Astrocyte of the hippocampus (primary cell): ENCODE results near the gene EIF2B2.
A peak's percentile ranks its signal among the peaks of the same experiment; 100 is the strongest.

ENCODE experiments used
- DNase-seq: peaks from one replicate; pipeline ENCODE4 v3.0.0; 2011; ENCODE audit warnings: low read depth, low spot score

EIF2B2 gene

DNA sequence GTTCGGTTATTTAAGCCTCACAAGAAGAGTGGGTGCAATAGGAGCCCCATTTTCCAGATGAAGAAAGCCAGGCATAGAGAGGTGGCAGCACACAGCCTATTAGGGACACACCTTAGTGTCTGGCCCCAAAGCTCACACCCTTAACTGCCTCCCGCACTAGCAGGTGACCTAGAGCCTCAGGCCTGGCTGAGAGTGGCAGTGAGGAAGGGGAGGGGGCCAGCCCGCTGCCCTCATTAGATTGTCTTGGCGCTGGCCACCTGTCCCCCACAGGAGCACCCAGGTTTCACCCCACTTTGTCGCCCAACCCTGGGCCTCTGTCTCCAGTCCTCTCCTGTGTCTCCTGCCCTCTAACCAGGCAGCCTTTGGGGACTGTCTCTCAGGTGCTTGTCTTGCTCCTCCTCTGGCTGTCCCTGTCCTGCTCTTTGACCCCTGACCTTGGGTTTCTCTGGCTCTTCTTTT lies 28.8 kb upstream of the EIF2B2 start:
- no peak for DNase-seq

DNA sequence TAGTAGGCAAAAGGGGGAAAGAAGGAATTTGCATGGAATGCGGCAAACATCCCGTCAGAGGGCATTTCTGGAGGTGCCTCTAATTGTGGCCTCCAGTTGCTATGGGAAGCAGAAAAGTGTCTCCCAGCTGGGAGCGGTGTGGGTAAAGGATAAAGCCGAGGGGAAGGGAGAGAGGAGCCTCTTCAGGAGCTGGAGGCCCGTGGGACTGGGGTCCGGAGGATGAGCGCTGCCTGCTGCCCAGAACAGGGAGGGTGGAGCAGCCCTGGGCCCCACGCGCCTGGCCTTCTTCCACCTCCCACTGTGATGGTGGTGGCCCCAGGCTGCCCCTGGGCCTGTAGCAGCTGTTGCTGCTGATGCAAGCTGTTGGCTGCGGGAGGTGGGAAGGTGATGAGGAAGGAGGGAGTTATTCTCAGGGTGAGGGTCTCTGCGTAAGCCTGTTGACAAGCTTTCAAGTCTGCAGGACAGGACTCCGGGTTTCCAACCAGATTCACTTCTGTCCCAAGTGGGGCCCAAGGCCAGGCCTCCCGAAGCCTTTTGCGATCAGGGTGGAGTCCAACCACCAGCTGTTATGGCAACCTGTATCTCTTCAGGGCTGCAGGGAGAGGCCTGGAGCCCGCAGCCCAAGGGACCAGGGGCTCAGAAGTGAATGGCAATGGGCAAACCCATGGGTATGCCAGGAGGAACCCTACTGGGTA lies 28.2 kb upstream of the EIF2B2 start:
- DNase-seq, result no peak

DNA sequence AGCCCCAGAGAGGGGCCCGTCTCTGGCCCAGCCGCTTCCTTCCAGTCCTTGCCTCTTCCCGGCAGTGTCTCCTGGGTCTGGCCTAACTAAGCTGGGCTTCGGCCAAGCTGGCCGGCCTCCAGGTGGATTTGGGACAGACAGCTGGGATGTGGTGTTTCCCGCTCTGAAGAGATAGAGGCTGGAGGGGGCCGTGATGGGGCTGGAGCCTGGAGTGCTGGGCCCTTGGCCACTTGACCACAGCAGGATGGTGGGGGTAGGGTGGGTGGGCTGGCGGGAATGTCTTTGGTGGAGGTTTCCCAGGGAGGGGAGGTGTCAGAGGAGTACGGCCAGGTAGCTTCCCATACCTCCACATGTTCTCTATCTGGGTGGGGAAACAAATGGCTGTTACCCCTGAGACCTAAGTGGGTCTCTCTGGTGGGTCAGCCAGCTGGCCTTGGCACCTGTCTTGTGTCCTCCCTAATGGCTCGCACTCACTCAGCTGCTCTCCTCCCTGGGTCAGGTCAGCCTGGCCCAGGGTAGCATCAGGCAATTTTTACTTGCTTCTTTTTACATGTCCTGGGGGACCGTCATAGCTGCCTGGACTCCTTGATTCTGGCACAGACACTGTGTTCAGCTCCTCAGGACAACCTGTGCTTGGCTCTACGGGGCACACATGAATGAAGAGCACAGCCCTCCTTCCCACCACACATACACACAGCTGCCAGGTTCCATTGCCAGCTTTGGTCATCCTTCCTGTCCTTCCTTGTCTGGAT lies 27.5 kb upstream of the EIF2B2 start:
- no peak for DNase-seq

- no peak for DNase-seq
Measured at GRCh38 chr14:74976264-74977113, 26.2 kb upstream of the EIF2B2 start.

GRCh38 chr14:74977164-74977900 lies 25.4 kb upstream of the EIF2B2 start:
- no peak for DNase-seq

DNA sequence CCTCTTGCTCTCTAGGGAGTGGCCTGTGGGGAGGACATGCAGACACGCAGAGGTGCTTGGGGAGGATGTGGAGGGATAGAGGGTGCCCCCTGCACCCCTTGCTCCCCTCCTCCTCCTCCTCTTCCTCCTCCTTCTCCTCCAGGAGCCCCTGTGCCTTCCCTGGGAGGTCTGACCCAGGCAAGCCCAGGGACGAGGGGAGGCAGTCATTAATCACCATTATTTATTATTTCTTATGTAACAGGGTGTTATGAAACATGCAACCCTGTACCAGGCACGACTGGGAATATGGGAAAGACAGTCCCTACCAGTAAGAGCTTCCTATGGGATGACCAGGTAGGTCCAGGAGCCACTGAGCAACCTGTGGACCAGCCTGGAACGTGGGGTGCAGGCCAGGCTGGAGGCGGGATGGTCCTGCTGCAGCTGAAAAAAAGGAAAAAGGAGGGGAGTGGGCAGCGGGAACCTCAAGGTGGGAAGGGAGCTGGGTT lies 24.8 kb upstream of the EIF2B2 start:
- no peak for DNase-seq

DNA sequence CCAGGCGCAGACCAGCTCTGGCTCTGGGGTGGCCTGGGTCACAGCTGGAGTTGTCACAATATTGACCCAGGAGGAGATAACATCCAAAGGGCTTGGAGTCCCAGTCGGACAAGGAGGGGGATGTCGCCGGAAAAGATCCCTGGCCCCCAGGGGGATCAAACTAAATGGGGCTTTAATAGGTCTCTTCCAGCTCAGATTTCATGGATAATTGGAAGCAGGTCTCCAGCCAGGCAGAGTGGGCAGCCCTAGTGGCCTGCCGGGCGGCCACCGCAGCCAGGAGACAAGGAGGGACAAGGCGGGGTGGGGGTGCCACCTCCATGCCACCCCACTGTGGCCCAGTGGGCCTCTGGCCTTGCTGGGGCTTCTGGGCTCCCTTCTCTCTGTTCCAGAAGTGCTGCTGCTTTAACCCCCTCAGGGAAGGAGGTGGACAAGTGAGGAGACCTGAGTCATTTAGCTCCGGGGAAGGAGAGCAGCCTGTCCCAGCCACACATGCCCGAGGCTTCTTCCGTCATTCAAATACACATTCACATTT lies 24.2 kb upstream of the EIF2B2 start:
- no peak for DNase-seq

- no peak for DNase-seq
Measured at GRCh38 chr14:74979029-74979428, 23.7 kb upstream of the EIF2B2 start.

DNA sequence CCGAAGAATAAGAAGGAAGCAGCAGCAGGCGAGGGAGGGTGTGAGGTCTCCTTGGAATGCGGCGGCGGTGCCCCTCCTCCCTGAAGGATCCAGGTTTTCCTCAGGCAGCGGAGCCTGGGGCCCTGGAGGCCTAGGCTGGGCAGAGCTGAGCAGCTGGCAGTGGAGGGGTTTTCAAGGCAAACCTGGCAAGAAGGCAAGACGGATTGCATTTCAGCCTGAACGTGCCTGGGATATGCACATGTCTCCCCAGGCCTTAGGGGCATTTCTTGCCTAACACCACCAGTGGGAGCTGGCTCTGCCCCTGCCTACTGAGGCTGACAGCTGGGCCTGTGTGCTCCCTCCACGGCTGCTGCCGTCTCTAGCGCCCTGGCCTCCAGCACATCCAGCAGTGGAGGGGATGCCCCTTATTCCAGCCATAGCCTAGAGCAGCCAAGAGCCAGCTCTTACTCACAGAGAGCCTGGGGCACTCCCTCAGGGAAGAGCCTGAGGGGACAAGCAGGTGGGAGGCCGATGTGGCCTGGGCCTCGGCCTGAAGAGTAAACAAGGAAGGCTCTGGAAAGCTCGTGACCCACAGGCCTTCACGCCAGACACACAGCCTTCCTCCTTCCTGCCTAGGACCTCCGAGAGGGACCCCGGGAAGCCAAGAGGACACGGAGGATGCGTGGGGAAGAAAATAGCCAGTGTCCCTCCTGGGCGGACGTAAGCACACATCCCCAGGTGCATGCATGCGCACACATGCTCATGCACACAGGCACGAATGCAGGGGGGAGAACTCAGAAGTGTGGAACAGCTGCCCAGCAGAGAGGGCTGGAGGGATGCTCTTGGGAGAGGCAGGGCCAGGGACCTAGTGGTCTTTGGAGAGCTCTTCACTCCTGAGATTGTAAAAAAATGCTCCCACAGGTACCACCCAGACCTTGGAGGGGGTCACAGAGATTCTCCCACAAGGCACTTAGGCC lies 23.0 kb upstream of the EIF2B2 start:
- DNase-seq, result peak; percentile 69

DNA sequence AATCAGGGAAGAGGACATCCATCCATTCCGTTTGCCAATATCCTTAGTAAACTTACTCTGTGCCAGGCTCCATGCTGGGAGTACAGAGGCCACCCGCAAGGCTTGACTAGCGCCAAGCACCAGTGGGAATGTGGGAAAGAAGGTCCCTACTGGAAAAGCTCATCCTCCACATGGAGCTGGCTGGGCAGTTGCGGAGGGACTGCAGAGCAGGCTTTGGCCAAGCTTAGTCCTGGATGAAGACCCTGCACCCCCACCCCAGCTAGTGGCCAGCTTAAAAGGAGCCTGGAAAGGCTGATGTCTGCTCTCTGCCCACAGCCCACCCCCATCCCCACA lies 22.4 kb upstream of the EIF2B2 start:
- DNase-seq, result peak; percentile 39

DNA sequence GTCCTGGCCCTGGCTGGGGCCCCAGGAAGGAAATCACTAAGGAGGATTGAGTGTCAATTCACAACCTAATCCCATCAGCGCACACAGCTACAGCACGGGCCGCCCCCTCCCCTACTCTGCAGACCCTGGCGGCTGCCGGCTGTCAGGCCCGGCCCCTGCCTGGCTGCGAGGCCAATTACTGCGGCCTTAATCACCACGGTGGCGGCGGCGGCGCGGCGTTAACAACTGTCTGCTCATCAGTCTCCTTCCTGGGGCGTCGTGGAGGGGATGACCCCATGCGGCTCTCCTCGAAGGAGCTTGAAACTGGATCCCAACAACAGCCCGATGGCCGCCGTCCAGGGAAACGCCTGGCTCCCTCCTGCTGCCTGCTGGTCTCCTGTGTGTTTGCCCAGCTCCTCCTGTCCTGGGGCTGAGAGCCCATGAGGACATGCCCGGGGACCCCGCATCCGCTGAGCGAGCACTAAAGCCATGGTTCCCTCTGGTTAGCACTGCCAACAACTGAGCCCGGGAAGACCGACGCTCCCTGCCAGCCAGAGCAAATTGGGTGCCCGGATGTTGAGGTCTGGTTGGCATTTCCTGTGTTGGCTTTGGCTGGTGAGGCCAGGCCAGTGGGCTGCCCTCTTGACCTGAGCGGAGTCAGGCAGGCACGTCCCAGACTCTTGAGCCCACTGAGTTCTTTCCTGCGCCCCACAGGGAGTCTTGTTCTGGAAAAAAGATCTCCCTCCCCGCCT lies 21.8 kb upstream of the EIF2B2 start:
- peak; percentile 82 for DNase-seq

DNA sequence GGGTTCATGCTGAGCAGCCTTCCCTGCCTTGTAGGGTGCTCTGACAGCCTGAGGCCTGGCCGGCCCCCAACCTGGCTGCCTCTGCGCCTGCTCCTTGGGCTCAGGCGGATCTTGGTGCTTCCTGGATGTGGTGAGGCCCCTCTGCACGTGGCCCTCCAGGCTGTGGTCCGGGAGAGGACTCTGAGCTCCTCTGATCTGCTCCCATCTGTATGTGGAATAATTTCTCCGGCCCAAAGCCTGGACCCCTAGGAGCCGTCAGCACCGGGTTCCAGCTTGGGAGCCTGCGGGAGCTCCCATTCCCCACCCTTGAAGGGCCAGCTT lies 21.3 kb upstream of the EIF2B2 start:
- DNase-seq, result no peak

DNA sequence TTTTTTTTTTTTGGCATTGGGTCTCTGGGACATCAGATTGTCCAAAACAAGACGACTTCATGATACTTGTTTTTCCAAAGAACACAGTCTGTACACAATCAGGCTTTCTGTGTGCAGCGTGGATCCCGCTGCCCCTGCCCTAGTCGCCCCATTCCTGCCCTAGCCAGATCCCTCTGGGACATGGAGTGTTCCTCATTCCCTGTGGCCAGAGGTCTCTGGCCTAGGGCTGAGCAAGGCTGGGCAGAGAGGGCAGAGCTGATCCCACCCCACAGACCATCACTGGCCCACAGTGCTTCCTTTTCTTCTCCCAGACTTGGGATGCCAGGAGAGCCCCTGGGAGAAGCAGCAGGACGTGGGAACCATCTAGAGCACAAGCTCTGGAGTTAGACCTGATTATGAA lies 20.9 kb upstream of the EIF2B2 start:
- no peak for DNase-seq

- no peak for DNase-seq
Measured at GRCh38 chr14:74982661-74983060, 20.1 kb upstream of the EIF2B2 start.

DNA sequence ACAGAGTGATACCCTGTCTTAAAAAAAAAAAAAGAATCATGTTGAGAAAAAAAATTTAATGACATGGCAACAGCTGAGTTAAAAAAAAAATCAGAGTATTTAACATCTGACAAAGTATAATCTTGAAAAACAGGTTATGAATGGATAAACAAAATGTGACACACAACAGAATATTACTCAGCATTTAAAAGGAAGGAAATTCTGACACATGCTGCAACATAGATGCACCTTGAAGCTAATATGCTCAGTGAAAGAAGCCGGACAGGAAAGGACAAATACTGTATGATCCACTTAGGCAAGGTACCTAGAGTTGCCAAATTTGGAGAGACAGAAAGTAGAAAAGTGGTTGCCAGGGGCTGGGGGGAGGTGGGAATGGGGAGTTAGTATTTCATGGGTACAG lies 19.4 kb upstream of the EIF2B2 start:
- DNase-seq, result no peak

DNA sequence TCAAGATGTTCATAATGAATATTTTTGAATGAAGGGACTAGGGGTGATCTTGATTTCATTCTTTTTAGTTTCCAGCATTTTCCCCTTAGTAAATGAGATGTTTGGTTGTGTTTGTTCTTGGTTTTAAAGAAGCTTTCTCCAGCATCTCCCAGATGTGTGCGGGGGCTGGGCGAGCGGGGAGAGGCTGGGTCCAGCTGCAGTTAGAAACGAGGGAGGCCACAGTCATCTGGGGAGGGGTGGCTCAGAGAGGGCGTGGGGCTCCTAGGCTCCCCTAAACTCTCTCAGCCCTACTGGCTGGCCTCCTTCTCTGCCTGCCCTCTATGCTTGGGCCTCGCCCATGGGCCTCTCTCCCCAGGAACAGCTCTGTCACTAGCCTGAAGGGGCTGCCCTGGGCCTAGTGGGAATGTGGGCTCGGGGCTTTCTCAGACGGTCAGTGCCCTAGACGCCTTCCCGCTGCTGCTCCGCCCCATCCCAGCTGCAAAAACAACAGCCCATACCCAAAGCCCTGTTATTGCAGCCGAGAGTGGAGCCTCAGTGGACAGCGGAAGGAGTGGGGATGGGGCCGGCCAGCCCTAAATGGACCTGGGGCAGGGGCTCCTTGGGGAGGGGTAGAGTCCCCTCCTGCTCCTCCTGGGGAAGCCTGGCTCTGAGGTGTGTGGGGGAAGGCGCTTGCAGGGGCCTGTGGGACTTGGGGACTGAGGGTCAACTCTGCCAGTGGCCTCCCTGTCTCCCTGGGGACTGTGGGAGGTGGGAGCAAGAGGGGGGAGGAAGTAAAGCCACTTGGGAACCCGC lies 18.3 kb upstream of the EIF2B2 start:
- no peak for DNase-seq

DNA sequence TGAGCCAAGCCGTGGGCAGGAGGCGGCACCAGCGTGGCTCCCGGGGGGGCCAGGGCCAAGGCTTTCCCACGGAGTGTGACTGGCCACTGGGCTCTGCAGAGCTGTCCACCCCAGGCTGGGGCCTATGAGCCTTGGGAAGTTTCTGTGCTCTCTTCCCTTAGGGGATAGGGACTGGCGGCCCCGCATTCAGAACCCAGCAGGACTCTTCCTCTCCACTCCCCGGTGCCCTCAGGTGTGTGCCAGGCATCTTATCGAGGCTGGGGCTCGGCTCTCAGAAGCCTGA lies 17.8 kb upstream of the EIF2B2 start:
- no peak for DNase-seq

DNA sequence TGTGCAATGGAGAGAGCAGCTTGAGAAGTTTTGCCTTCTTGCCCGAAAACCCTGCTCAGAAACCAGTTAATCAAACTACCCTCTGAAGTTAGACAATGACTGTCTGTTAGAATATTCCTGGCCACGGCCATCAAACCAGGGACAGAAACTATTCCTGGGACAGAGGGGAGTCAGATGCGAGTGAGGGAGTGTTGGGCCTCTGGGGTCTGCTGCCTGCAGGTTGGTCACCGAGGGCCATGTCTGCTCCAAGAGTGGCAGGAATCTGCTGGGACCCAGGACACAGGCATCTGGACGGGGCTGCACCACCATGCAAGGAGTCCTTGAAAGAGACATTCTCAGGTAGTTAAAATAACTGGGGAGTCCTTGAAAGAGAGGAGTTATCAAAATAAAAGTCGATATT lies 16.9 kb upstream of the EIF2B2 start:
- no peak for DNase-seq

DNA sequence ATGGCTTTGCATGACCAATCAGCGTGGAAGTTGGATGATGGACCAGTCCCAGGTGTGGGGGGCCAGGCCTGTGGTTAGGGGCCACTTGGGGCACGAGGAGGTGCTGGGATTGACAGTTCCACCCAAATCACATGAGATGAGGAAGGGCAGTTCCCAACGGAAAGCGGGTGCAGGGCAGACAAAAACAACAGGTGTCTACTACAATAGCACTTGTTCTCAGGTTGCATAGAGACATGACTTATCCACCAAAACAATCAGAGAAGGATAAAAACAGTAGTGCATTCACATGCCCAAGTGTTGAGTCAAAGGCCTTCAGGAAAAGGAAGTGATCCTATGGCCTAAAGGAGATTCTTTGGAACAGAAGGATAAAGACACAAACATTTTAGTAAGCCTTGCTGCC lies 14.6 kb upstream of the EIF2B2 start:
- peak; percentile 31 for DNase-seq
